CD4-positive, alpha-beta memory T cell (primary cell): ENCODE data around the gene WAC. TPM values are rescaled to one million over a fixed set of nuclear protein-coding genes. Genes with fewer than 3 reads are reported as not detected.
A peak's percentile ranks its signal among the peaks of the same experiment; 100 is the strongest.
"Not testable (repeated sequence)": the region's sequence is repeated elsewhere in the genome, so short reads cannot be mapped to it uniquely, and the experiment has no call there.

Source experiments
- CTCF ChIA-PET: fragments of 350-600 bp; sonication (Branson Sonifier 250); formaldehyde crosslinking; loops from one replicate; lab custom pipeline; 2021; ENCODE audit warnings: inconsistent platforms; ENCODE audit not compliant: partially characterized antibody; lab: Charles Lee
- POLR2A ChIA-PET: fragments of 350-600 bp; sonication (Branson Sonifier 250); formaldehyde crosslinking; loops from one replicate; lab custom pipeline; 2021; ENCODE audit not compliant: partially characterized antibody; lab: Charles Lee
- DNase-seq, 5 donors: peaks; one replicate each; pipeline versions ENCODE4 v3.0.0 to v3.0.0-alpha.2; 2020 to 2022; ENCODE audit warnings: mixed read lengths in 1 of 5
- H3K27ac ChIP-seq: one replicate; pipeline ENCODE4 v1.7.0; 2013; ENCODE audit warnings: low read depth, low read length
- H3K27me3 ChIP-seq: 2 replicates; pipeline ENCODE4 v1.7.0; 2013; ENCODE audit warnings: mild to moderate bottlenecking, low read length, moderate library complexity; ENCODE audit not compliant: insufficient read depth
- H3K36me3 ChIP-seq: 2 replicates; pipeline ENCODE4 v1.7.0; 2013; ENCODE audit warnings: mild to moderate bottlenecking, low read length, moderate library complexity; ENCODE audit not compliant: insufficient read depth
- H3K4me1 ChIP-seq: 2 replicates; pipeline ENCODE4 v1.7.0; 2013; ENCODE audit warnings: mild to moderate bottlenecking, low read length, moderate library complexity; ENCODE audit not compliant: insufficient read depth
- H3K4me3 ChIP-seq, 2 donors: one replicate each; pipeline ENCODE4 v1.7.0; 2013; ENCODE audit warnings: low read length in 2 of 2, mild to moderate bottlenecking in 1 of 2
- H3K9me3 ChIP-seq, 2 donors: one replicate each; pipeline ENCODE4 v1.7.0; 2013; ENCODE audit warnings: low read length in 2 of 2, control low read depth in 1 of 2; ENCODE audit not compliant: control insufficient read depth in 1 of 2
- H3K27ac Mint-ChIP-seq, 7 donors: one replicate each; pipeline ENCODE4 v1.8.0; 2020 to 2021; ENCODE audit warnings: mixed read lengths in 7 of 7, mild to moderate bottlenecking in 6 of 7, inconsistent platforms in 3 of 7, moderate library complexity in 3 of 7
- H3K27me3 Mint-ChIP-seq, 2 donors: one replicate each; pipeline ENCODE4 v1.8.0; 2020 to 2021; ENCODE audit warnings: mixed read lengths in 2 of 2
- H3K36me3 Mint-ChIP-seq, 2 donors: one replicate each; pipeline ENCODE4 v1.8.0; 2020 to 2021; ENCODE audit warnings: mixed read lengths in 2 of 2, inconsistent platforms in 1 of 2, mild to moderate bottlenecking in 1 of 2
- H3K4me1 Mint-ChIP-seq, 4 donors: one replicate each; pipeline ENCODE4 v1.8.0; 2020 to 2021; ENCODE audit warnings: mixed read lengths in 4 of 4, mild to moderate bottlenecking in 1 of 4
- H3K4me3 Mint-ChIP-seq, 8 donors: one replicate each; pipeline ENCODE4 v1.8.0; 2020 to 2021; ENCODE audit warnings: mixed read lengths in 8 of 8, mild to moderate bottlenecking in 7 of 8, moderate library complexity in 6 of 8, inconsistent platforms in 3 of 8
- H3K9me3 Mint-ChIP-seq, 8 donors: one replicate each; pipeline ENCODE4 v1.8.0; 2020 to 2021; ENCODE audit warnings: mixed read lengths in 8 of 8, mild to moderate bottlenecking in 5 of 8, inconsistent platforms in 3 of 8, moderate library complexity in 1 of 8
- intact Hi-C: fragments of 100-400 bp; cut with micrococcal nuclease; formaldehyde crosslinking; loops from one replicate; pipeline ENCODE4 v1.15.1; 2023
- polyA plus RNA-seq, 2 donors: library from polyadenylated mRNA; unstranded; fragments of 300-500 nt; fragmentation: Illumina TruSeq; gene quantifications; one replicate each; pipeline ENCODE4 v1.2.3, GENCODE V29; 2021
- total RNA-seq, 2 experiments: library from RNA; stranded (reverse); gene quantifications; one replicate each; pipeline ENCODE4 v1.2.3, GENCODE V29; 2021

The WAC gene
- total and polyA plus RNA-seq, 4 experiments from 2014 or later: 44.1 to 174 (median 142) TPM

GRCh38 chr10:28571265-28571664 is 38.3 kb downstream of the WAC start:
- Histone ChIP-seq H3K4me1 (peaks cover 95% of the 10 kb centered on the region), H3K4me3 (no peak overlapping the region), H3K36me3 (no peaks in the 10 kb centered on the region), H3K27me3 (no peaks in the 10 kb centered on the region), H3K9me3 (no peaks in the 10 kb centered on the region), H3K27ac (no peak overlapping the region)
- CTCF ChIA-PET: no interaction called here
- no peak for DNase-seq
- H3K4me3 Mint-ChIP-seq: peak overlapping the region in 3 of 8 donors; percentile 5 to 39 (median 22)
- H3K27me3 Mint-ChIP-seq: no peaks in the 10 kb centered on the region
- no peaks in the 10 kb centered on the region for H3K9me3 Mint-ChIP-seq
- H3K27ac Mint-ChIP-seq: peak overlapping the region in 1 of 7 donors; percentile 69
- intact Hi-C loops: no loop called here
- peaks cover 64 to 97% (median 78%) of the 10 kb centered on the region in 4 donors for H3K4me1 Mint-ChIP-seq
- POLR2A ChIA-PET: interaction anchor here (1.0 to 1.4 kb wide), 2 partner anchors 10 to 39 kb away, joined by 3 read pairs; partner anchors contain the start of gene WAC
- H3K36me3 Mint-ChIP-seq: peaks cover 27 to 68% of the 10 kb centered on the region in 2 donors

- H3K27ac ChIP-seq, intact Hi-C loops, H3K4me3 ChIP-seq, H3K9me3 Mint-ChIP-seq, H3K36me3 ChIP-seq, DNase-seq, H3K27me3 Mint-ChIP-seq, H3K9me3 ChIP-seq, H3K27me3 ChIP-seq, CTCF ChIA-PET: not testable (repeated sequence)
- Mint-ChIP-seq H3K4me1 (peaks cover 61 to 93% (median 74%) of the 10 kb centered on the region in 4 donors), H3K27ac (peak overlapping the region in 2 of 7 donors; percentile 7 to 43), H3K4me3 (peak overlapping the region in 1 of 8 donors; percentile 24), H3K36me3 (peaks cover 23 to 63% of the 10 kb centered on the region in 2 donors)
- peaks cover 93% of the 10 kb centered on the region for H3K4me1 ChIP-seq
- POLR2A ChIA-PET: interaction anchor here (1.1 kb wide), 1 partner anchor 42 kb away, joined by 3 read pairs; no protein-coding TSS in a partner anchor
Observed at GRCh38 chr10:28574214-28574613, 41.3 kb downstream of the WAC start.

DNA sequence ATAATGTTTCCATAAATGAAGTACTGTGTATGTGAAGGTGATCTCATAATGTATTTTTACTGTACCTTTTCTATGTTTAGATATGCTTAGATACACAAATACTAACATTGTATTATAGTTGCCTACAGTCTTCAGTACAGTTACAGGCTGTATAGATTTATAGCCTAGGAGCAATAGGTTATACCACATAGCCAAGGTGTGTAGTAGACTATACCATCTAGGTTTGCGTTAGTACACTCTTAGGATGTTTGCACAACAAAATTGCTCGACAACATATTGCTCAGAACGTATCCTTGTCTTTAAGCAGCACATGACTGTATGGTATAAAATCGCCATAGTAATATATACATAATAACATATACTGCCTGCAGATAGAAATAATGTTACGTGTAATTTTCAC is 42.9 kb downstream of the WAC start:
- Histone ChIP-seq H3K9me3 (no peaks in the 10 kb centered on the region), H3K36me3 (no peaks in the 10 kb centered on the region), H3K4me1 (peaks cover 90% of the 10 kb centered on the region), H3K4me3 (no peak overlapping the region), H3K27me3 (no peaks in the 10 kb centered on the region), H3K27ac (no peak overlapping the region)
- intact Hi-C loops: no loop called here
- peak overlapping the region in 1 of 8 donors; percentile 28 for H3K4me3 Mint-ChIP-seq
- H3K36me3 Mint-ChIP-seq: peaks cover 23 to 66% of the 10 kb centered on the region in 2 donors
- ChIA-PET POLR2A (no interaction called here), CTCF (interaction anchor here (1.2 kb wide), 1 partner anchor 12 kb away, joined by 3 read pairs; no protein-coding TSS in a partner anchor)
- no peaks in the 10 kb centered on the region for H3K27me3 Mint-ChIP-seq
- H3K4me1 Mint-ChIP-seq: peaks cover 61 to 93% (median 74%) of the 10 kb centered on the region in 4 donors
- no peak for DNase-seq
- no peaks in the 10 kb centered on the region for H3K9me3 Mint-ChIP-seq
- H3K27ac Mint-ChIP-seq: peak overlapping the region in 3 of 7 donors; percentile 44 to 78 (median 70)

- peaks cover 65 to 96% (median 78%) of the 10 kb centered on the region in 4 donors for H3K4me1 Mint-ChIP-seq
- H3K27me3 Mint-ChIP-seq: no peaks in the 10 kb centered on the region
- H3K4me1 ChIP-seq: peaks cover 88% of the 10 kb centered on the region
- no peak overlapping the region for H3K4me3 ChIP-seq
- intact Hi-C loops: no loop called here
- peaks cover 21 to 66% of the 10 kb centered on the region in 2 donors for H3K36me3 Mint-ChIP-seq
- no peak for DNase-seq
- H3K36me3 ChIP-seq: no peaks in the 10 kb centered on the region
- peak overlapping the region in 3 of 7 donors; percentile 10 to 43 (median 31) for H3K27ac Mint-ChIP-seq
- no peaks in the 10 kb centered on the region for H3K27me3 ChIP-seq
- POLR2A ChIA-PET: no interaction called here
- no peak overlapping the region for H3K27ac ChIP-seq
- H3K9me3 ChIP-seq: no peaks in the 10 kb centered on the region
- peak overlapping the region in 2 of 8 donors; percentile 29 to 52 for H3K4me3 Mint-ChIP-seq
- CTCF ChIA-PET: interaction anchor here (1.2 kb wide), 1 partner anchor 51 kb away, joined by 4 read pairs; no protein-coding TSS in a partner anchor
- no peaks in the 10 kb centered on the region for H3K9me3 Mint-ChIP-seq
Observed at GRCh38 chr10:28577506-28577905, 44.6 kb downstream of the WAC start.

DNA sequence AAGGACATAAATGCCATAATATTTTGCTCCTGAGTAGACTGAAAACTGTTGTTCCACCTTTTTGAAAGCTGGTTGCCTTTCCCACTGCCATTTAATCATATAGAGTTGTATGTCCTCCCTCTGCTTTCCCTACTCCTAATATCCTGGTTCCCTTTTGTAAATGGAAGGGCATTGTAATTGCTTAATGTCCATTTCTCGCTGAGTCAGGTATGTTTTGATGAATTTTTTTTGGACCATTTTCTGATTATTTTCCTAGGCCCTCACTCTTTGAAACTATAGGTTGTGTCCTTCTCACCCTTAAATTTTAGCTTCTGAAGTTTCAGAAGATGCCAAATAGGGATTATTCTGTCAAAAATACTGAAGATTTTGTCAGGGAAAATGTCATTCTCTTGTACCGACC is 45.5 kb downstream of the WAC start:
- ChIA-PET CTCF (no interaction called here), POLR2A (no interaction called here)
- Histone ChIP-seq H3K36me3 (no peaks in the 10 kb centered on the region), H3K9me3 (no peaks in the 10 kb centered on the region), H3K27me3 (no peaks in the 10 kb centered on the region), H3K4me3 (no peak overlapping the region), H3K4me1 (peaks cover 84% of the 10 kb centered on the region), H3K27ac (no peak overlapping the region)
- no peak for DNase-seq
- peak overlapping the region in 3 of 7 donors; percentile 5 to 91 (median 25) for H3K27ac Mint-ChIP-seq
- no peaks in the 10 kb centered on the region for H3K27me3 Mint-ChIP-seq
- H3K9me3 Mint-ChIP-seq: no peaks in the 10 kb centered on the region
- H3K4me3 Mint-ChIP-seq: peak overlapping the region in 2 of 8 donors; percentile 6 to 28
- peaks cover 58 to 90% (median 71%) of the 10 kb centered on the region in 4 donors for H3K4me1 Mint-ChIP-seq
- H3K36me3 Mint-ChIP-seq: peaks cover 16 to 67% of the 10 kb centered on the region in 2 donors
- intact Hi-C loops: no loop called here

- Mint-ChIP-seq H3K36me3 (peaks cover 24 to 61% of the 10 kb centered on the region in 2 donors), H3K27ac (peak overlapping the region in 6 of 7 donors; percentile 3 to 55 (median 30)), H3K9me3 (peaks cover 0 to 2% (median 0%) of the 10 kb centered on the region in 8 donors), H3K4me1 (peaks cover 53 to 83% (median 65%) of the 10 kb centered on the region in 4 donors), H3K27me3 (no peaks in the 10 kb centered on the region), H3K4me3 (peak overlapping the region in 1 of 8 donors; percentile 0)
- Histone ChIP-seq H3K9me3 (no peaks in the 10 kb centered on the region), H3K27me3 (no peaks in the 10 kb centered on the region), H3K36me3 (peaks cover 16% of the 10 kb centered on the region), H3K4me1 (peaks cover 63% of the 10 kb centered on the region), H3K27ac (no peak overlapping the region), H3K4me3 (no peak overlapping the region)
- DNase-seq: no peak
- CTCF ChIA-PET: interaction anchor here (1.4 kb wide), 1 partner anchor 8 kb away, joined by 3 read pairs; no protein-coding TSS in a partner anchor
- POLR2A ChIA-PET: interaction anchor here (0.6 to 1.5 kb wide), 2 partner anchors 48 to 1459 kb away, joined by 4 read pairs; no protein-coding TSS in a partner anchor
- intact Hi-C loops: no loop called here
Observed at GRCh38 chr10:28580825-28581224, 47.9 kb downstream of the WAC start.

DNA sequence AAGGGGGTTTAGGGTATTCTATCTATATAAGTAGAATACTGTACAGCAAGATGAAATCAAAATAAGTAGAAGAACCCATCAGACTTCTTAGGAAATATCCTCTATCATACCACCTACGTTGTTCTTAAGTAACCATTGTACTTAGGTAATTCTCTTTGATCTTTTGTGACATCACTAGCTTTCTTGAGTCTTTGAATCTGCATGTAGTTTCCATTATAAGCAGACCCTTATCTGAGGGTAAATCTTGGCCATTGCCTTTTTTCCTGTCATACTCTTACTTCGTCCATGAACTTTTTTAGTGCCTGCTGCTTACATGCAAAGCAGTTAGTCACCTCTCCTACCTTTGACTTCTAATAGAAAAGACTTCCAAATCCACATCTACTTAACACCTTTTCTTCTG is 49.0 kb downstream of the WAC start:
- peaks cover 54% of the 10 kb centered on the region for H3K4me1 ChIP-seq
- ChIA-PET POLR2A (interaction anchor here (0.7 to 1.5 kb wide), 2 partner anchors 9 to 49 kb away, joined by 3 to 4 read pairs; no protein-coding TSS in a partner anchor), CTCF (interaction anchor here (0.7 to 1.4 kb wide), 2 partner anchors 9 to 25 kb away, joined by 3 read pairs; no protein-coding TSS in a partner anchor)
- peak in 1 of 5 donors; percentile 17 for DNase-seq
- Mint-ChIP-seq H3K36me3 (peaks cover 27 to 66% of the 10 kb centered on the region in 2 donors), H3K9me3 (peaks cover 0 to 2% (median 0%) of the 10 kb centered on the region in 8 donors), H3K27me3 (no peaks in the 10 kb centered on the region), H3K27ac (peak overlapping the region in 6 of 7 donors; percentile 2 to 87 (median 34)), H3K4me3 (peak overlapping the region in 1 of 8 donors; percentile 3), H3K4me1 (peaks cover 52 to 79% (median 66%) of the 10 kb centered on the region in 4 donors)
- H3K4me3 ChIP-seq: no peak overlapping the region
- H3K27me3 ChIP-seq: no peaks in the 10 kb centered on the region
- no peaks in the 10 kb centered on the region for H3K9me3 ChIP-seq
- intact Hi-C loops: no loop called here
- H3K36me3 ChIP-seq: peaks cover 24% of the 10 kb centered on the region
- no peak overlapping the region for H3K27ac ChIP-seq
